K562 (cell line): Measurements from ENCODE around the gene LCNL1. TPM values are rescaled to one million over a fixed set of nuclear protein-coding genes. Genes with fewer than 3 reads are reported as not detected.

ENCODE experiments used
- BRCA1 ChIP-seq, 2 experiments: fragments of 450-650 bp in 1 of 2; sonication (generic) in 1 of 2; formaldehyde crosslinking in 1 of 2; IDR thresholded peaks; 2 replicates each; pipeline versions ENCODE4 v1.5.0 to v1.6.1; 2017 to 2020; ENCODE audit warnings: mild to moderate bottlenecking in 1 of 2, missing genetic modification reagents in 1 of 2
- CHAMP1 ChIP-seq: fragments of 450-650 bp; IDR thresholded peaks from 2 replicates; pipeline ENCODE4 v1.6.1; 2016; ENCODE audit warnings: mild to moderate bottlenecking
- CHCHD3 ChIP-seq: fragments of 250-450 bp; sonication (Bioruptor Pico); IDR thresholded peaks from 2 replicates; pipeline ENCODE4 v2.1.2; 2022; ENCODE audit warnings: mild to moderate bottlenecking
- ESRRA ChIP-seq: fragments of 450-650 bp; IDR thresholded peaks from 2 replicates; pipeline ENCODE4 v1.6.1; 2014; ENCODE audit warnings: low read depth, mild to moderate bottlenecking, moderate library complexity, borderline replicate concordance
- FOXO4 ChIP-seq: fragments of 450-650 bp; formaldehyde crosslinking; IDR thresholded peaks from 2 replicates; pipeline ENCODE4 v1.4.0; 2020; ENCODE audit warnings: mild to moderate bottlenecking, moderate library complexity
- HNRNPL ChIP-seq: fragments of 200-400 bp; formaldehyde crosslinking; IDR thresholded peaks from 2 replicates; pipeline ENCODE4 v1.6.1; 2017; ENCODE audit warnings: low read depth, mild to moderate bottlenecking, low read length
- KDM2B ChIP-seq: fragments of 250-450 bp; sonication (Bioruptor Pico); IDR thresholded peaks from 2 replicates; pipeline ENCODE4 v1.8.0; 2021; ENCODE audit warnings: mild to moderate bottlenecking, moderate library complexity
- KDM4B ChIP-seq, 2 experiments: fragments of 450-650 bp in 1 of 2; sonication (generic) in 1 of 2; IDR thresholded peaks; 2 replicates each; pipeline ENCODE4 v1.6.1; 2016 to 2017; ENCODE audit warnings: borderline replicate concordance in 2 of 2, antibody characterized with exemption in 1 of 2, low read depth in 1 of 2, mild to moderate bottlenecking in 1 of 2
- KHSRP ChIP-seq: fragments of 450-650 bp; IDR thresholded peaks from 2 replicates; pipeline ENCODE4 v1.6.1; 2017
- MAFG ChIP-seq: fragments of 450-650 bp; conservative IDR thresholded peaks from 2 replicates; pipeline ENCODE4 v1.6.1; 2016; ENCODE audit warnings: missing genetic modification characterization, missing compliant biosample characterization
- MBD2 ChIP-seq: sonication (generic); IDR thresholded peaks from 2 replicates; pipeline ENCODE4 v1.6.1; 2016; ENCODE audit warnings: low read depth, borderline replicate concordance
- NR3C1 ChIP-seq: sonication (generic); formaldehyde crosslinking; IDR thresholded peaks from 2 replicates; pipeline ENCODE4 v1.8.1; 2022; ENCODE audit warnings: missing genetic modification reagents
- RB1 ChIP-seq: fragments of 450-650 bp; IDR thresholded peaks from 2 replicates; pipeline ENCODE4 v1.6.1; 2017; ENCODE audit warnings: low read depth, mild to moderate bottlenecking
- TAF9B ChIP-seq: fragments of 450-650 bp; IDR thresholded peaks from 2 replicates; pipeline ENCODE4 v1.6.1; 2018; ENCODE audit warnings: mild to moderate bottlenecking; ENCODE audit not compliant: partially characterized antibody
- TARDBP ChIP-seq: fragments of 450-650 bp; IDR thresholded peaks from 2 replicates; pipeline ENCODE4 v1.6.1; 2016
- TCF7 ChIP-seq: sonication (generic); IDR thresholded peaks from 2 replicates; pipeline ENCODE4 v1.6.1; 2016; ENCODE audit warnings: antibody characterized with exemption, borderline replicate concordance
- ZBTB5 ChIP-seq: fragments of 450-650 bp; IDR thresholded peaks from 2 replicates; pipeline ENCODE4 v1.6.1; 2017; ENCODE audit warnings: antibody characterized with exemption
- ZFP30 ChIP-seq: fragments of 250-450 bp; sonication (Bioruptor Pico); IDR thresholded peaks from 2 replicates; pipeline ENCODE4 v1.8.0; 2022; ENCODE audit warnings: moderate library complexity, mild to moderate bottlenecking, inconsistent platforms, borderline replicate concordance
- ZNF280A ChIP-seq: fragments of 450-650 bp; IDR thresholded peaks from 2 replicates; pipeline ENCODE4 v1.6.1; 2018; ENCODE audit warnings: mild to moderate bottlenecking, low read depth; ENCODE audit not compliant: partially characterized antibody
- ZNF3 ChIP-seq: fragments of 250-450 bp; sonication (Bioruptor Pico); IDR thresholded peaks from 2 replicates; pipeline ENCODE4 v1.5.0; 2021; ENCODE audit warnings: mild to moderate bottlenecking, moderate library complexity
- ZZZ3 ChIP-seq: fragments of 450-650 bp; IDR thresholded peaks from 2 replicates; pipeline ENCODE4 v1.6.1; 2016; ENCODE audit warnings: antibody characterized with exemption, mild to moderate bottlenecking, moderate library complexity
- polyA plus RNA-seq, 8 experiments: library from polyadenylated mRNA; depleted of rRNA in 4 of 8; stranded (reverse) in 5 of 8; unstranded in 3 of 8; fragments of >200 nt; fragmentation: Nextera tagmentation in 2 of 8; fragmentation: Illumina TruSeq in 1 of 8; extraction: Ambion mirVana in 2 of 8; extraction: Trizol in 1 of 8; gene quantifications; 2 replicates each; pipeline versions ENCODE4 v1.2.1 to v1.2.3, GENCODE V29; 2011 to 2014; ENCODE audit warnings: inconsistent platforms in 1 of 8, missing spikeins in 1 of 8
- total RNA-seq, 7 experiments: library from RNA; depleted of rRNA in 6 of 7; stranded (reverse); fragments of >200 nt in 6 of 7; fragmentation: Illumina TruSeq in 2 of 7; extraction: Trizol in 2 of 7; gene quantifications; 2 replicates each; pipeline versions ENCODE4 v1.2.1 to v1.2.3, GENCODE V29; 2011 to 2021; ENCODE audit warnings: low replicate concordance in 1 of 7

LCNL1 gene
- total and polyA plus RNA-seq, 9 of the 15 experiments (the other 6 are each of a cell fraction or from before 2014, with no cell fraction given): 0.04 to 0.16 (median 0.04) TPM; not detected in 4

- TF ChIP-seq CHAMP1 (no peak), KHSRP (no peak), FOXO4 (no peak), ZZZ3 (no peak), TAF9B (no peak), BRCA1 (IDR thresholded peaks at IDR 0.05) (no peak), BRCA1 (CRISPR knock-in tag; IDR thresholded peaks at IDR 0.05) (no peak), TCF7 (no peak), TARDBP (peak; percentile 56; the same call in 1 of the 2 replicates), KDM2B (no peak; the same call in 1 of the 2 replicates), ESRRA (0 out of 2 replicates have a peak, but pooled peaks have one; percentile 20), MAFG (tag) (no peak), MBD2 (peak; percentile 80; the same call in 1 of the 2 replicates), HNRNPL (no peak; the same call in 1 of the 2 replicates), ZNF3 (CRISPR knock-in tag) (no peak), ZFP30 (no peak), RB1 (peak; percentile 43; the same call in 1 of the 2 replicates), ZNF280A (no peak), CHCHD3 (CRISPR knock-in tag) (no peak), ZBTB5 (no peak), KDM4B (IDR thresholded peaks at IDR 0.05; ENCODE audit: borderline replicate concordance in 2 of 2, low read depth in 1 of 2) (no peak; a peak in 1 of 4 replicates), NR3C1 (CRISPR knock-in tag) (no peak)
Observed at GRCh38 chr9:136949817-136950655, 32.8 kb upstream of the LCNL1 start (continued).
